ENCODE results near the gene NDST3. TPM values are rescaled to one million over a fixed set of nuclear protein-coding genes. Genes with fewer than 3 reads are reported as not detected.

The NDST3 gene
- total RNA-seq, 2 experiments from 2014 or later, result not detected

DNA sequence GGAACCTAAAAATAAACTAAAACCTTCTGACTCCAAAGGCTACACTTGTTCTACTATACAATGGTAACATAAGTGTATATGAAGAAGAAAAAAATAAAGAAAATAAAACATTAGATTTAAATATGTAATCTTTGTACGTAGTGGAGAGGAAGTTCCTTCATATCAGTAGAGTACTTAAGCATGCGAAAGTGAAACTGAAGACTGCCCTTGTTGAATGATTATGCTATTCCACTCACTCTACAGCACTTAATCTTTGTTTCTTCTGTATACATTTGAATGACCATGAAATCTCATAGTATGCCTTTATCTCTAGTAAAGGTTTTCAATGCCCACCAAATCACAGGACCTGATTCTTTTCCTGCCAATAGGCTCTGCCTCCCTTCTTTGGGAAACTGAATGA, 78.9 kb downstream of the NDST3 start:
- TF ChIP-seq, protein P1, sequence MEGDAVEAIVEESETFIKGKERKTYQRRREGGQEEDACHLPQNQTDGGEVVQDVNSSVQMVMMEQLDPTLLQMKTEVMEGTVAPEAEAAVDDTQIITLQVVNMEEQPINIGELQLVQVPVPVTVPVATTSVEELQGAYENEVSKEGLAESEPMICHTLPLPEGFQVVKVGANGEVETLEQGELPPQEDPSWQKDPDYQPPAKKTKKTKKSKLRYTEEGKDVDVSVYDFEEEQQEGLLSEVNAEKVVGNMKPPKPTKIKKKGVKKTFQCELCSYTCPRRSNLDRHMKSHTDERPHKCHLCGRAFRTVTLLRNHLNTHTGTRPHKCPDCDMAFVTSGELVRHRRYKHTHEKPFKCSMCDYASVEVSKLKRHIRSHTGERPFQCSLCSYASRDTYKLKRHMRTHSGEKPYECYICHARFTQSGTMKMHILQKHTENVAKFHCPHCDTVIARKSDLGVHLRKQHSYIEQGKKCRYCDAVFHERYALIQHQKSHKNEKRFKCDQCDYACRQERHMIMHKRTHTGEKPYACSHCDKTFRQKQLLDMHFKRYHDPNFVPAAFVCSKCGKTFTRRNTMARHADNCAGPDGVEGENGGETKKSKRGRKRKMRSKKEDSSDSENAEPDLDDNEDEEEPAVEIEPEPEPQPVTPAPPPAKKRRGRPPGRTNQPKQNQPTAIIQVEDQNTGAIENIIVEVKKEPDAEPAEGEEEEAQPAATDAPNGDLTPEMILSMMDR (IDR thresholded peaks at IDR 0.05), result no peak
- CTCF ChIA-PET, result no interaction called here
- intact Hi-C loops (cut with micrococcal nuclease), result no loop called here

DNA sequence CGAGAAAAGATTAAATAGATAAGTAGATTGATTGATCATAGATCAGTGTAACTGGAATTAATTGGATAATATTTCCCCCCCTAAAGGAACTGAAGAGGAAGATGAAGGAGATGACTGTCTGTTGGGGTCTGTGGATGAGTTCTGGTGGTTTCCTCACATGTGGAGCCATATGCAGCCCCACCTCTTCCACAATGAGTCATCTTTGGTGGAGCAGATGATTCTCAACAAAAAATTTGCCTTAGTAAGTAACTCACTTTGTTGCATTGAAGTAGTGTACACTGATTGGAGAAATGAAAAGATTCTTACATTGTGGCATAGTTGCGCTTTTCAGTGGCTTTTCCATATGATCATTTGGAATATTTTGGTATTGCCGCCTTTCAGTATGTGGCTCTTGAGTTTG, 80.4 kb downstream of the NDST3 start:
- intact Hi-C loops (cut with micrococcal nuclease), result no loop called here
- TF ChIP-seq, protein P1 (IDR thresholded peaks at IDR 0.05), result no peak
- H3K27ac Mint-ChIP-seq, result no peak overlapping the region
- peaks cover 2% of the 10 kb centered on the region for H3K9me3 Mint-ChIP-seq
- DNase-seq (peak; percentile 3), ATAC-seq (no peak)
- H3K36me3 Mint-ChIP-seq (ENCODE audit: low read depth), result no peaks in the 10 kb centered on the region
- H3K27me3 Mint-ChIP-seq, result no peaks in the 10 kb centered on the region
- CTCF ChIA-PET, result no interaction called here
- POLR2A ChIA-PET, result no interaction called here
- no peak overlapping the region for H3K4me3 Mint-ChIP-seq
- H3K4me1 Mint-ChIP-seq (ENCODE audit: low read depth), result peaks cover 7% of the 10 kb centered on the region

More for the DNA sequence above, 78.9 kb downstream of the NDST3 start:
- Mint-ChIP-seq H3K27me3 (no peaks in the 10 kb centered on the region), H3K4me3 (no peak overlapping the region), H3K36me3 (ENCODE audit: low read depth) (no peaks in the 10 kb centered on the region), H3K9me3 (peaks cover 2% of the 10 kb centered on the region), H3K27ac (no peak overlapping the region), H3K4me1 (ENCODE audit: low read depth) (peaks cover 7% of the 10 kb centered on the region)
- no peak for DNase-seq
- peak; percentile 64 for ATAC-seq
- POLR2A ChIA-PET, result no interaction called here

DNA sequence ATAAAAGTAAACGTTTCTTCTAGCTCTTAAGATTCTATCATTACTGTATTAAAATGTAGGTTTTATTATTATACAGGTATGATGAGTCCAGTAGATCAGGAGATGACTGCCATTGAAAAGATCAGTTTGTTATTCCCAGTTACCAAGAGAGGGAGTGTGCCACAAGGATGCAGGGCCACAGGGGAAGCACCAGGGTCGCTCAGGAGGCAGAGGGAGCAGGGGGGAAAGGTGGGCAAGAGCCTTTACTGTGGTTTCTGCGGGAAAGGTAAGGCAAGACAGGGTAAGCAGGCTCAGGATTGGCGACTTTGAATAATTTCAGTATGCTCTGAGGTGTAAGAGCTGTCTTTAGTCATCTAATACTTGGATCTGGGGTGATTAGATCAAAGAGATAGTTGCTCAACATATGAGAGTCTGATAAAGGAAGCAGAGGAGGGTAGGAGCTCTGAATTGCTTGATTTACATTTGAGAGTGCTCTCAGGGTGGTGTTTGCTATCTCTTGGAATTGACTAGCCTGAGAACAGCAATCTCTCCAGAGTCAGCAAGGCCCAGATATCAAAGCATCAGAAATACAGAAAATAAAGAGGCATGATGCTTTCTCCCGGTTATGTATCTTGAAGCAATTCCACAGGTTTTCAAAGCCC, 86.0 kb downstream of the NDST3 start:
- POLR2A ChIA-PET, result no interaction called here
- no peak for DNase-seq
- CTCF ChIA-PET, result interaction anchor here (0.5 kb wide), 1 partner anchor 890 kb away, joined by 3 read pairs; no protein-coding TSS in a partner anchor
- Mint-ChIP-seq H3K4me3 (no peak overlapping the region), H3K27ac (no peak overlapping the region), H3K27me3 (no peaks in the 10 kb centered on the region), H3K36me3 (ENCODE audit: low read depth) (no peaks in the 10 kb centered on the region), H3K9me3 (no peaks in the 10 kb centered on the region), H3K4me1 (ENCODE audit: low read depth) (no peaks in the 10 kb centered on the region)
- intact Hi-C loops (cut with micrococcal nuclease), result no loop called here
- TF ChIP-seq, protein P1 (IDR thresholded peaks at IDR 0.05), result no peak
- no peak for ATAC-seq

DNA sequence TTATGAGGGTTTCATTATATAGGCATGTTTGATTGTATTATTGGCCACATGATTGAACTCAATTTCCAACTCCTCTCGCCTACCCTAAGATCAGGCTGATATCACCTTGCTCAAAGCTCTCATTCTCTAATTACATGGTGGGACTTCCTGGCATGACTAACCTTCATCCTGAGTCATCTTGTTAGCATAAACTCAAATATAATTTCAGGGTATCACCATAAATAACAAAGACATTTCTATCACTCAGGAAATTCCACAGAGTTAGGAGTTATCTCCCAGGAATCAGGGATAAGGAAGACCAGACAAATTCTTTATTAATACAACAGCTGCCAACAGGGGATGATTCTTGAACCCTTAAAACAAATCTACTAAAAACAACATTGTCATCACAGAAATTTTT, 90.7 kb downstream of the NDST3 start:
- CTCF ChIA-PET, result no interaction called here
- Mint-ChIP-seq H3K4me3 (no peak overlapping the region), H3K9me3 (no peaks in the 10 kb centered on the region), H3K27ac (no peak overlapping the region), H3K36me3 (ENCODE audit: low read depth) (no peaks in the 10 kb centered on the region), H3K27me3 (no peaks in the 10 kb centered on the region), H3K4me1 (ENCODE audit: low read depth) (no peaks in the 10 kb centered on the region)
- intact Hi-C loops (cut with micrococcal nuclease), result no loop called here
- TF ChIP-seq, protein P1 (IDR thresholded peaks at IDR 0.05), result no peak
- POLR2A ChIA-PET, result no interaction called here
- DNase-seq (no peak), ATAC-seq (no peak)

DNA sequence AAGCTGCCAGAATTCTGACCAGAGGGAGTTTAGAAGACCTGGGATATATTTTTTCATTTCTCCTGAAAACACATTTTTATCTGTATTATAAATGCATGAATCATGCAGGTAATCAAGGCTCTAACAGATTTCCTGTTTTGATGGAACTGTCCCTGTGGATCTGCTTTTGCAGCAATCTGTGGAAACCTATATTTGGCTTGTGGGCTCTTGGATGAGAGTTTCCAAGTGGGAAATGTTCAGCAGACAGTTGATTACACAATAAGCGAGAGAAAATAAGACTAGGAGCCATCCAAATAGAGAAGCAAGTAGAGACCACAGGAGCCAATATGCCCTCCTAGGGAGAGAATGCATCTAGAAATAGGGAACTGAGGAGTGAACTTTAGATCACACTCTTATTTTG, 105.0 kb downstream of the NDST3 start:
- intact Hi-C loops (cut with micrococcal nuclease), result no loop called here
- ATAC-seq (no peak), DNase-seq (no peak)
- CTCF ChIA-PET, result no interaction called here
- POLR2A ChIA-PET, result no interaction called here
- H3K4me3 Mint-ChIP-seq, result no peak overlapping the region
- H3K9me3 Mint-ChIP-seq, result no peaks in the 10 kb centered on the region
- TF ChIP-seq, protein P1 (IDR thresholded peaks at IDR 0.05), result no peak
- H3K27ac Mint-ChIP-seq, result no peak overlapping the region
- no peaks in the 10 kb centered on the region for H3K27me3 Mint-ChIP-seq
- H3K4me1 Mint-ChIP-seq (ENCODE audit: low read depth), result no peaks in the 10 kb centered on the region
- no peaks in the 10 kb centered on the region for H3K36me3 Mint-ChIP-seq (ENCODE audit: low read depth)

Measured in activated CD8-positive, alpha-beta T cell treated with anti-CD3 and anti-CD28 coated beads for 36 hours (primary cell).